SK-N-SH (cell line): ENCODE measurements around the gene TMEM54. TPM values are rescaled to one million over a fixed set of nuclear protein-coding genes. Genes with fewer than 3 reads are reported as not detected.
A peak's percentile ranks its signal among the peaks of the same experiment; 100 is the strongest.

ENCODE experiments used
- CTCF ChIA-PET: fragments of 300-600, 350-600 bp; formaldehyde crosslinking; extraction: SDS; loops from one replicate; lab custom pipeline; 2021; lab: Yijun Ruan, JAX
- POLR2A ChIA-PET: fragments of 350-600 bp; sonication (Branson Sonifier 250); formaldehyde crosslinking; extraction: SDS; loops from one replicate; lab custom pipeline; 2020; ENCODE audit warnings: antibody characterized with exemption, inconsistent platforms; lab: Yijun Ruan, JAX
- DNase-seq: peaks from one replicate; pipeline ENCODE4 v3.0.0; 2012
- H2AFZ ChIP-seq: fragments of 200-600 bp; sonication (generic); 2 replicates; pipeline ENCODE4 v1.8.1; 2016; ENCODE audit warnings: antibody characterized with exemption, mild to moderate bottlenecking, low read depth
- H3F3A ChIP-seq: fragments of 200-600 bp; sonication (generic); replicated peaks from 2 replicates; pipeline ENCODE3; 2016; ENCODE audit warnings: antibody characterized with exemption, mild to moderate bottlenecking; ENCODE audit not compliant: insufficient read depth
- H3K27ac ChIP-seq, 2 experiments: fragments of 200-500 bp in 1 of 2; fragments of 200-600 bp in 1 of 2; sonication (Bioruptor generic) in 1 of 2; sonication (generic), shearing (Covaris generic) in 1 of 2; 2 replicates each; pipeline versions ENCODE4 v1.5.1 to v1.6.1; 2014 to 2016; ENCODE audit warnings: low read depth in 2 of 2, inconsistent platforms in 1 of 2, low read length in 1 of 2, mild to moderate bottlenecking in 1 of 2, mixed read lengths in 1 of 2
- H3K27me3 ChIP-seq: fragments of 200-600 bp; sonication (generic), shearing (Covaris generic); 2 replicates; pipeline ENCODE4 v1.6.1; 2016; ENCODE audit warnings: mixed run types; ENCODE audit not compliant: insufficient read depth
- H3K36me3 ChIP-seq, 2 experiments: fragments of 200-500 bp in 1 of 2; fragments of 200-600 bp in 1 of 2; sonication (Bioruptor generic) in 1 of 2; sonication (generic) in 1 of 2; replicated peaks in 1 of 2; 2 replicates each; pipeline versions ENCODE3 to v1.5.1; 2014 to 2016; ENCODE audit warnings: low read length in 1 of 2, mild to moderate bottlenecking in 1 of 2; ENCODE audit not compliant: insufficient read depth in 2 of 2, control insufficient read depth in 1 of 2
- H3K4me1 ChIP-seq, 2 experiments: fragments of 200-500 bp in 1 of 2; fragments of 200-600 bp in 1 of 2; sonication (Bioruptor generic) in 1 of 2; sonication (generic), shearing (Covaris generic) in 1 of 2; 2 replicates each; pipeline versions ENCODE4 v1.5.1 to v1.6.1; 2014 to 2016; ENCODE audit warnings: low read depth in 1 of 2, low read length in 1 of 2, mixed run types in 1 of 2; ENCODE audit not compliant: insufficient read depth in 2 of 2, control insufficient read depth in 1 of 2
- H3K4me2 ChIP-seq: fragments of 200-600 bp; sonication (generic), shearing (Covaris generic); 2 replicates; pipeline ENCODE4 v1.6.1; 2017; ENCODE audit warnings: mixed run types
- H3K4me3 ChIP-seq, 2 experiments: fragments of 200-500 bp in 1 of 2; fragments of 200-600 bp in 1 of 2; sonication (Bioruptor generic) in 1 of 2; sonication (generic), shearing (Covaris generic) in 1 of 2; 2 replicates each; pipeline versions ENCODE4 v1.5.1 to v1.8.1; 2014 to 2016; ENCODE audit warnings: low read depth in 2 of 2, inconsistent platforms in 1 of 2, low read length in 1 of 2, mild to moderate bottlenecking in 1 of 2, mixed read lengths in 1 of 2, moderate library complexity in 1 of 2
- H3K79me2 ChIP-seq: fragments of 200-600 bp; sonication (generic); 2 replicates; pipeline ENCODE4 v1.8.1; 2017; ENCODE audit warnings: mild to moderate bottlenecking; ENCODE audit not compliant: insufficient read depth
- H3K9ac ChIP-seq: fragments of 200-600 bp; sonication (generic); 2 replicates; pipeline ENCODE4 v1.6.1; 2017; ENCODE audit warnings: mixed run types
- H3K9me2 ChIP-seq: fragments of 200-600 bp; sonication (generic); 2 replicates; pipeline ENCODE4 v1.6.1; 2017; ENCODE audit warnings: mixed run types
- H3K9me3 ChIP-seq: fragments of 200-600 bp; sonication (generic); 2 replicates; pipeline ENCODE4 v1.6.1; 2017; ENCODE audit warnings: mixed run types, mild to moderate bottlenecking, moderate library complexity
- H4K20me1 ChIP-seq: fragments of 200-600 bp; sonication (generic); 2 replicates; pipeline ENCODE4 v1.6.1; 2017; ENCODE audit warnings: mild to moderate bottlenecking, mixed run types; ENCODE audit not compliant: insufficient read depth
- EP300 ChIP-seq, 2 experiments: IDR thresholded peaks; 2 replicates each; pipeline versions ENCODE4 v1.4.0 to v1.6.1; 2012; ENCODE audit warnings: borderline replicate concordance in 1 of 2, low read depth in 1 of 2, low read length in 1 of 2
- GATA2 ChIP-seq: sonication (generic); formaldehyde crosslinking; IDR thresholded peaks from 2 replicates; pipeline ENCODE4 v1.5.0; 2020; ENCODE audit warnings: mild to moderate bottlenecking, missing genetic modification reagents
- NFIC ChIP-seq: IDR thresholded peaks from 2 replicates; pipeline ENCODE4 v1.4.0; 2012; ENCODE audit warnings: borderline replicate concordance
- SIN3A ChIP-seq: IDR thresholded peaks from 2 replicates; pipeline ENCODE4 v1.6.1; 2012; ENCODE audit warnings: low read depth, mild to moderate bottlenecking, low read length, moderate library complexity, borderline replicate concordance
- TCF12 ChIP-seq: IDR thresholded peaks from 2 replicates; pipeline ENCODE4 v1.4.0; 2012
- TEAD4 ChIP-seq: IDR thresholded peaks from 2 replicates; pipeline ENCODE4 v1.4.0; 2012; ENCODE audit warnings: mild to moderate bottlenecking, borderline replicate concordance; ENCODE audit not compliant: insufficient read depth
- WGBS: methylation state at CpG from one replicate; pipeline ENCODE4 v1.1.6; 2017; ENCODE audit warnings: low lambda C conversion rate; 5-methylcytosine and 5-hydroxymethylcytosine counted together
- polyA plus RNA-seq, 3 experiments: library from polyadenylated mRNA; depleted of rRNA; stranded (reverse); fragments of >200 nt; gene quantifications; 2 replicates each; pipeline ENCODE4 v1.2.3, GENCODE V29; 2012
- TF ChIP-seq, protein P1 (sequence below): fragments of 150-350 bp; IDR thresholded peaks from 2 replicates; pipeline ENCODE4 v1.6.1; 2016; ENCODE audit warnings: mild to moderate bottlenecking, low read depth, low read length
- TF ChIP-seq, protein P2 (sequence below): IDR thresholded peaks from 2 replicates; pipeline ENCODE4; 2012
- TF ChIP-seq, protein P3 (sequence below): IDR thresholded peaks from 2 replicates; pipeline ENCODE4 v1.4.0; 2012; ENCODE audit warnings: low read depth, borderline replicate concordance
- TF ChIP-seq, protein P4 (sequence below): IDR thresholded peaks from 2 replicates; pipeline ENCODE4 v1.6.1; 2012; ENCODE audit warnings: mild to moderate bottlenecking, low read depth, low read length, moderate library complexity
- TF ChIP-seq, protein P5 (sequence below): fragments of 150-350 bp; IDR thresholded peaks from 2 replicates; pipeline ENCODE4 v1.6.1; 2017; ENCODE audit warnings: antibody characterized with exemption, low read length, low read depth, borderline replicate concordance

TMEM54 gene
- polyA plus RNA-seq, 1 of the 3 experiments (the other 2 are of a cell fraction), result 66.6 TPM

DNA sequence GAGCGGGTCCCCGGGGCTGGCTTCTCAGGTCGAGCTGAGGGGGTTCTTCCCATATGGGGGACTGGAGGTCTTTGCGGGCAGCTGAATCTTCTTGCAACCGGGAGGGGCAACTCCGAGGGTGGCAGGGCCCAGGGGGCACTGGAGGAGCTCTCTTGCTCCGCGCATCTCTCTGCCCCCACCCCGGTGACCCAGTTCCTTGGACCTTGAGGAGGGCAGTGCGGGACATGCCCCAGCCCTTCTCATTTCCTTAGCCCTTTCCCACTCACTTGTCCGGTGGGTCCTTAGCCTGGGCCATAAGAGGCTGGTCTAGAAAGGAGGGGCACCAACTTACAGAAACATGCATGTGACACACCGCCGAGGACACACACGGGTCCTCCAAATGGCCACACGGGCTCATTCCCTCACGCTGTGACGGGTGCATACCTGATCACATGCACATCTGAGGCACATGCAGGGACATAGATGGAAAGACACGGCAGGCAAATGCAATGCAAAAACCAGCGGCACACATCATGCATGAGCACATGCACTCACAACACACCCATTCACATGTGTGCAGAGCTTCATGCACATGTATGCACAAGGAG lies 14.3 kb downstream of the TMEM54 start:
- POLR2A ChIA-PET, result interaction anchor here (0.7 kb wide), 1 partner anchor 195 kb away, joined by 3 read pairs; no protein-coding TSS in a partner anchor
- Histone ChIP-seq H3K9ac (no peak overlapping the region), H4K20me1 (0 out of 2 replicates have a peak, but pooled peaks cover 4% of the 10 kb centered on the region), H2AFZ (no peak overlapping the region), H3K27ac (no peak overlapping the region), H3K4me2 (peak overlapping the region; percentile 67; the same call in 1 of the 2 replicates), H3K27me3 (peaks cover 5% of the 10 kb centered on the region; the same call in 1 of the 2 replicates), H3K79me2 (no peaks in the 10 kb centered on the region), H3K36me3 (no peaks in the 10 kb centered on the region), H3F3A (no peaks in the 10 kb centered on the region), H3K4me3 (no peak overlapping the region; a peak in 1 of 4 replicates)
- CTCF ChIA-PET, result interaction anchor here (0.9 to 9.0 kb wide), 9 partner anchors 10 to 485 kb away, joined by 3 to 46 read pairs (median 4); partner anchors contain the start of genes AZIN2 and FNDC5
- DNase-seq, result no peak
- TF ChIP-seq GATA2, result no peak
- TF ChIP-seq, protein P1, sequence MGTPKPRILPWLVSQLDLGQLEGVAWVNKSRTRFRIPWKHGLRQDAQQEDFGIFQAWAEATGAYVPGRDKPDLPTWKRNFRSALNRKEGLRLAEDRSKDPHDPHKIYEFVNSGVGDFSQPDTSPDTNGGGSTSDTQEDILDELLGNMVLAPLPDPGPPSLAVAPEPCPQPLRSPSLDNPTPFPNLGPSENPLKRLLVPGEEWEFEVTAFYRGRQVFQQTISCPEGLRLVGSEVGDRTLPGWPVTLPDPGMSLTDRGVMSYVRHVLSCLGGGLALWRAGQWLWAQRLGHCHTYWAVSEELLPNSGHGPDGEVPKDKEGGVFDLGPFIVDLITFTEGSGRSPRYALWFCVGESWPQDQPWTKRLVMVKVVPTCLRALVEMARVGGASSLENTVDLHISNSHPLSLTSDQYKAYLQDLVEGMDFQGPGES, result no peak
- TF ChIP-seq, protein P2, sequence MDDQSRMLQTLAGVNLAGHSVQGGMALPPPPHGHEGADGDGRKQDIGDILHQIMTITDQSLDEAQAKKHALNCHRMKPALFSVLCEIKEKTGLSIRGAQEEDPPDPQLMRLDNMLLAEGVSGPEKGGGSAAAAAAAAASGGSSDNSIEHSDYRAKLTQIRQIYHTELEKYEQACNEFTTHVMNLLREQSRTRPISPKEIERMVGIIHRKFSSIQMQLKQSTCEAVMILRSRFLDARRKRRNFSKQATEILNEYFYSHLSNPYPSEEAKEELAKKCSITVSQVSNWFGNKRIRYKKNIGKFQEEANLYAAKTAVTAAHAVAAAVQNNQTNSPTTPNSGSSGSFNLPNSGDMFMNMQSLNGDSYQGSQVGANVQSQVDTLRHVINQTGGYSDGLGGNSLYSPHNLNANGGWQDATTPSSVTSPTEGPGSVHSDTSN, result no peak
- TF ChIP-seq, protein P3, sequence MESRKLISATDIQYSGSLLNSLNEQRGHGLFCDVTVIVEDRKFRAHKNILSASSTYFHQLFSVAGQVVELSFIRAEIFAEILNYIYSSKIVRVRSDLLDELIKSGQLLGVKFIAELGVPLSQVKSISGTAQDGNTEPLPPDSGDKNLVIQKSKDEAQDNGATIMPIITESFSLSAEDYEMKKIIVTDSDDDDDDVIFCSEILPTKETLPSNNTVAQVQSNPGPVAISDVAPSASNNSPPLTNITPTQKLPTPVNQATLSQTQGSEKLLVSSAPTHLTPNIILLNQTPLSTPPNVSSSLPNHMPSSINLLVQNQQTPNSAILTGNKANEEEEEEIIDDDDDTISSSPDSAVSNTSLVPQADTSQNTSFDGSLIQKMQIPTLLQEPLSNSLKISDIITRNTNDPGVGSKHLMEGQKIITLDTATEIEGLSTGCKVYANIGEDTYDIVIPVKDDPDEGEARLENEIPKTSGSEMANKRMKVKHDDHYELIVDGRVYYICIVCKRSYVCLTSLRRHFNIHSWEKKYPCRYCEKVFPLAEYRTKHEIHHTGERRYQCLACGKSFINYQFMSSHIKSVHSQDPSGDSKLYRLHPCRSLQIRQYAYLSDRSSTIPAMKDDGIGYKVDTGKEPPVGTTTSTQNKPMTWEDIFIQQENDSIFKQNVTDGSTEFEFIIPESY, result no peak
- TF ChIP-seq, protein P4, sequence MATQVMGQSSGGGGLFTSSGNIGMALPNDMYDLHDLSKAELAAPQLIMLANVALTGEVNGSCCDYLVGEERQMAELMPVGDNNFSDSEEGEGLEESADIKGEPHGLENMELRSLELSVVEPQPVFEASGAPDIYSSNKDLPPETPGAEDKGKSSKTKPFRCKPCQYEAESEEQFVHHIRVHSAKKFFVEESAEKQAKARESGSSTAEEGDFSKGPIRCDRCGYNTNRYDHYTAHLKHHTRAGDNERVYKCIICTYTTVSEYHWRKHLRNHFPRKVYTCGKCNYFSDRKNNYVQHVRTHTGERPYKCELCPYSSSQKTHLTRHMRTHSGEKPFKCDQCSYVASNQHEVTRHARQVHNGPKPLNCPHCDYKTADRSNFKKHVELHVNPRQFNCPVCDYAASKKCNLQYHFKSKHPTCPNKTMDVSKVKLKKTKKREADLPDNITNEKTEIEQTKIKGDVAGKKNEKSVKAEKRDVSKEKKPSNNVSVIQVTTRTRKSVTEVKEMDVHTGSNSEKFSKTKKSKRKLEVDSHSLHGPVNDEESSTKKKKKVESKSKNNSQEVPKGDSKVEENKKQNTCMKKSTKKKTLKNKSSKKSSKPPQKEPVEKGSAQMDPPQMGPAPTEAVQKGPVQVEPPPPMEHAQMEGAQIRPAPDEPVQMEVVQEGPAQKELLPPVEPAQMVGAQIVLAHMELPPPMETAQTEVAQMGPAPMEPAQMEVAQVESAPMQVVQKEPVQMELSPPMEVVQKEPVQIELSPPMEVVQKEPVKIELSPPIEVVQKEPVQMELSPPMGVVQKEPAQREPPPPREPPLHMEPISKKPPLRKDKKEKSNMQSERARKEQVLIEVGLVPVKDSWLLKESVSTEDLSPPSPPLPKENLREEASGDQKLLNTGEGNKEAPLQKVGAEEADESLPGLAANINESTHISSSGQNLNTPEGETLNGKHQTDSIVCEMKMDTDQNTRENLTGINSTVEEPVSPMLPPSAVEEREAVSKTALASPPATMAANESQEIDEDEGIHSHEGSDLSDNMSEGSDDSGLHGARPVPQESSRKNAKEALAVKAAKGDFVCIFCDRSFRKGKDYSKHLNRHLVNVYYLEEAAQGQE, result no peak
- no peak for TF ChIP-seq NFIC
- TF ChIP-seq TEAD4, result no peak
- TF ChIP-seq TCF12, result no peak
- no peak for TF ChIP-seq EP300 (IDR thresholded peaks at IDR 0.05; ENCODE audit: borderline replicate concordance in 1 of 2, low read depth in 1 of 2, low read length in 1 of 2)
- TF ChIP-seq SIN3A, result no peak
- TF ChIP-seq, protein P5, sequence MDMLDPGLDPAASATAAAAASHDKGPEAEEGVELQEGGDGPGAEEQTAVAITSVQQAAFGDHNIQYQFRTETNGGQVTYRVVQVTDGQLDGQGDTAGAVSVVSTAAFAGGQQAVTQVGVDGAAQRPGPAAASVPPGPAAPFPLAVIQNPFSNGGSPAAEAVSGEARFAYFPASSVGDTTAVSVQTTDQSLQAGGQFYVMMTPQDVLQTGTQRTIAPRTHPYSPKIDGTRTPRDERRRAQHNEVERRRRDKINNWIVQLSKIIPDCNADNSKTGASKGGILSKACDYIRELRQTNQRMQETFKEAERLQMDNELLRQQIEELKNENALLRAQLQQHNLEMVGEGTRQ, result no peak
- TF ChIP-seq, all 33 proteins: peak for 0
- 16% methylated on average over 15 of the region's 19 CpGs for WGBS
- H3K9me3 ChIP-seq, result no peaks in the 10 kb centered on the region
- peaks cover 0 to 8% of the 10 kb centered on the region in 2 experiments; a peak in 2 of 4 replicates for H3K4me1 ChIP-seq
- no peaks in the 10 kb centered on the region for H3K9me2 ChIP-seq
